Measurements from ENCODE around the gene TEX264. TPM values are rescaled to one million over a fixed set of nuclear protein-coding genes. Genes with fewer than 3 reads are reported as not detected.

Gene TEX264
- polyA plus RNA-seq, 1 donor (not counting 4 experiments of a cell fraction or from before 2014, with no cell fraction given), result 35.8 TPM

- no peaks in the 10 kb centered on the region for H3K9me1 ChIP-seq (ENCODE audit: control insufficient read depth, extremely low read depth, insufficient read depth, low read length)
- H4K20me1 ChIP-seq (ENCODE audit: control insufficient read depth, extremely low read depth, insufficient read depth, low read length), result no peaks in the 10 kb centered on the region
- dilution Hi-C loops (cut with MboI; ENCODE audit: extremely low pct_ligation_motif_present, low sequenced_read_pairs), result no loop called here
- H2AFZ ChIP-seq (ENCODE audit: control insufficient read depth, low read length), result no peak overlapping the region
- H3K36me3 ChIP-seq (ENCODE audit: control insufficient read depth in 2 of 2, extremely low read depth in 1 of 2, insufficient read depth in 2 of 2, low read length in 2 of 2), result no peaks in the 10 kb centered on the region
- H3K9ac ChIP-seq (ENCODE audit: control insufficient read depth, extremely low read depth, insufficient read depth, low read length), result no peak overlapping the region
- TF ChIP-seq, protein P1, sequence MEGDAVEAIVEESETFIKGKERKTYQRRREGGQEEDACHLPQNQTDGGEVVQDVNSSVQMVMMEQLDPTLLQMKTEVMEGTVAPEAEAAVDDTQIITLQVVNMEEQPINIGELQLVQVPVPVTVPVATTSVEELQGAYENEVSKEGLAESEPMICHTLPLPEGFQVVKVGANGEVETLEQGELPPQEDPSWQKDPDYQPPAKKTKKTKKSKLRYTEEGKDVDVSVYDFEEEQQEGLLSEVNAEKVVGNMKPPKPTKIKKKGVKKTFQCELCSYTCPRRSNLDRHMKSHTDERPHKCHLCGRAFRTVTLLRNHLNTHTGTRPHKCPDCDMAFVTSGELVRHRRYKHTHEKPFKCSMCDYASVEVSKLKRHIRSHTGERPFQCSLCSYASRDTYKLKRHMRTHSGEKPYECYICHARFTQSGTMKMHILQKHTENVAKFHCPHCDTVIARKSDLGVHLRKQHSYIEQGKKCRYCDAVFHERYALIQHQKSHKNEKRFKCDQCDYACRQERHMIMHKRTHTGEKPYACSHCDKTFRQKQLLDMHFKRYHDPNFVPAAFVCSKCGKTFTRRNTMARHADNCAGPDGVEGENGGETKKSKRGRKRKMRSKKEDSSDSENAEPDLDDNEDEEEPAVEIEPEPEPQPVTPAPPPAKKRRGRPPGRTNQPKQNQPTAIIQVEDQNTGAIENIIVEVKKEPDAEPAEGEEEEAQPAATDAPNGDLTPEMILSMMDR (optimal IDR thresholded peaks at IDR 0.05 in 1 of 3, IDR thresholded peaks at IDR 0.05 in 1 of 3, conservative IDR thresholded peaks at IDR 0.05 in 1 of 3; ENCODE audit: extremely low read depth in 1 of 3, insufficient read depth in 2 of 3, low read length in 3 of 3), result no peak
- TF ChIP-seq EZH2 (IDR thresholded peaks at IDR 0.05; ENCODE audit: low read length), result no peak
- no peaks in the 10 kb centered on the region for H3K9me3 ChIP-seq (ENCODE audit: control insufficient read depth, low read depth, low read length)
- DNase-seq (ENCODE audit: low read depth, low spot score) (no peak), FAIRE-seq (no peak)
- H3K4me3 ChIP-seq (ENCODE audit: control insufficient read depth in 2 of 3, extremely low read depth in 1 of 3, insufficient read depth in 2 of 3, low read depth in 1 of 3, low read length in 3 of 3), result no peak overlapping the region
- no peaks in the 10 kb centered on the region for H3K27me3 ChIP-seq (ENCODE audit: control insufficient read depth, extremely low read depth, insufficient read depth, low read length)
- no peaks in the 10 kb centered on the region for H3K4me1 ChIP-seq (ENCODE audit: control insufficient read depth, extremely low read depth, insufficient read depth, low read length)
- H3K27ac ChIP-seq (ENCODE audit: control insufficient read depth, insufficient read depth, low read length), result no peak overlapping the region
- no peaks in the 10 kb centered on the region for H3K79me2 ChIP-seq (ENCODE audit: control insufficient read depth, insufficient read depth, low read length)
- H3K4me2 ChIP-seq (ENCODE audit: control insufficient read depth, extremely low read depth, insufficient read depth, low read depth, low read length), result no peak overlapping the region
These were observed 44.9 kb downstream of the TEX264 start for GRCh38 chr3:51715977-51716294.

DNA sequence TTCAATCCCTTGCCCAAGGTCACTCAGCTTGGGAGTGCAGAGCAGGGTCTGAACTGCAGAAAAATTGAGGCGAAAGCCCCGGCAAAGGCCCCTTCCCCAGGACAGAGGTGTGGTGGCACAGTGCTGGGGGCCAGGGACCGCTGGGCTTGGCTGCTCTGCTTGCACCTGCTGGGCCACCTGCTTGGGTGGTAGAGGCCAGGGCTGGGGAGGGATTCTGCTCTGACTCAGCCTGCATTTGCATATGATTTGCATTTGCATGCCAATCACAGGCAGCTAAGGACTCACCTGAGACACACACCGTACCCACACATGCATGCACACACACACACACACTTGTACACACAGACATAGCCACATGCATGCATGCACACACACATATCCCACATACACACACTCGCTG is 45.8 kb downstream of the TEX264 start:
- H3K4me1 ChIP-seq (ENCODE audit: control insufficient read depth, extremely low read depth, insufficient read depth, low read length), result no peaks in the 10 kb centered on the region
- no peaks in the 10 kb centered on the region for H4K20me1 ChIP-seq (ENCODE audit: control insufficient read depth, extremely low read depth, insufficient read depth, low read length)
- DNase-seq (ENCODE audit: low read depth, low spot score) (no peak), FAIRE-seq (no peak)
- H3K4me3 ChIP-seq (ENCODE audit: control insufficient read depth in 2 of 3, extremely low read depth in 1 of 3, insufficient read depth in 2 of 3, low read depth in 1 of 3, low read length in 3 of 3), result no peak overlapping the region
- no peaks in the 10 kb centered on the region for H3K9me3 ChIP-seq (ENCODE audit: control insufficient read depth, low read depth, low read length)
- H3K9me1 ChIP-seq (ENCODE audit: control insufficient read depth, extremely low read depth, insufficient read depth, low read length), result no peaks in the 10 kb centered on the region
- H3K9ac ChIP-seq (ENCODE audit: control insufficient read depth, extremely low read depth, insufficient read depth, low read length), result no peak overlapping the region
- H3K4me2 ChIP-seq (ENCODE audit: control insufficient read depth, extremely low read depth, insufficient read depth, low read depth, low read length), result no peak overlapping the region
- dilution Hi-C loops (cut with MboI; ENCODE audit: extremely low pct_ligation_motif_present, low sequenced_read_pairs), result no loop called here
- no peaks in the 10 kb centered on the region for H3K79me2 ChIP-seq (ENCODE audit: control insufficient read depth, insufficient read depth, low read length)
- H3K36me3 ChIP-seq (ENCODE audit: control insufficient read depth in 2 of 2, extremely low read depth in 1 of 2, insufficient read depth in 2 of 2, low read length in 2 of 2), result no peaks in the 10 kb centered on the region
- no peak overlapping the region for H3K27ac ChIP-seq (ENCODE audit: control insufficient read depth, insufficient read depth, low read length)
- no peak overlapping the region for H2AFZ ChIP-seq (ENCODE audit: control insufficient read depth, low read length)
- H3K27me3 ChIP-seq (ENCODE audit: control insufficient read depth, extremely low read depth, insufficient read depth, low read length), result no peaks in the 10 kb centered on the region
- no peak for TF ChIP-seq EZH2 (IDR thresholded peaks at IDR 0.05; ENCODE audit: low read length)
- TF ChIP-seq, protein P1 (optimal IDR thresholded peaks at IDR 0.05 in 1 of 3, IDR thresholded peaks at IDR 0.05 in 1 of 3, conservative IDR thresholded peaks at IDR 0.05 in 1 of 3; ENCODE audit: extremely low read depth in 1 of 3, insufficient read depth in 2 of 3, low read length in 3 of 3), result no peak

All from keratinocyte (primary cell).